Stimulated activated CD4-positive, alpha-beta T cell treated with anti-CD3 and anti-CD28 coated beads, Interleukin-4, amount 100 ng/mL, for 48 hours (primary cell): ENCODE results near the gene PPP1R12A.

ENCODE experiments used
- DNase-seq, 2 donors: peaks; one replicate each; pipeline ENCODE4 v3.0.0-alpha.2; 2020; ENCODE audit warnings: low read depth in 2 of 2

PPP1R12A gene

DNA sequence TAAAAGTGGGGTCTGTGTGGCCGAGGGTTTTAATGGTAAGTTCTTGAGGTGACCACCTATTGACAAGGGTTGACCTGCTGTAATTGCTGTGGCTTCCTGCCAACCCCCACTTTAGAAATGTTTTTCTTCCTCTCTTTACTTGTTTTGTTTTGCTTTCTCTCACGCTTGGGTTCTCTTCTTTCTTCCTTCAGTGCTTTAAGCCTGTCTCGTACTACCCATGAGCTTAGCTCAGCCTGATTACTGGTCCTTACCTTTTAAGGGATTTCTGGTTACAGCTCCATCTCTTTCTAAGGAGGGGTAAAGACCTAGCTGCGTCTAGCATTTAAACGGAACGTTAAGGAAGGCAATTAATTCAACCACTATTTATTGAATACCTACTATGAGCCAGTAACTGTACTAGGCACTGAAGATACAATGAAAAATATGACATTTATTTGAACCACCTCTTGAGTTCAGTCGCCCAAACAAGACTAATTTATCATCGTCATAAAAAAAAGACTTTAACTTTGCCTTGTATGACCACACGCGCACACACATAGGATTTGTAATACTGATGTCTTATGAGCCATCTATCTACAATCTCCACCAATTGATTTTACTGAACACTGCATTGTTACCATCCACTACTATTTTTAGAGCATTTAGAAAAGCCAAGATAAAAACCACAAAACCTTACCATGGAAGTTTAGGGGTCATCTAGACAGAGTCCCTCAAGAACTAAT is 888 bp upstream of the PPP1R12A start:
- DNase-seq = no peak

DNA sequence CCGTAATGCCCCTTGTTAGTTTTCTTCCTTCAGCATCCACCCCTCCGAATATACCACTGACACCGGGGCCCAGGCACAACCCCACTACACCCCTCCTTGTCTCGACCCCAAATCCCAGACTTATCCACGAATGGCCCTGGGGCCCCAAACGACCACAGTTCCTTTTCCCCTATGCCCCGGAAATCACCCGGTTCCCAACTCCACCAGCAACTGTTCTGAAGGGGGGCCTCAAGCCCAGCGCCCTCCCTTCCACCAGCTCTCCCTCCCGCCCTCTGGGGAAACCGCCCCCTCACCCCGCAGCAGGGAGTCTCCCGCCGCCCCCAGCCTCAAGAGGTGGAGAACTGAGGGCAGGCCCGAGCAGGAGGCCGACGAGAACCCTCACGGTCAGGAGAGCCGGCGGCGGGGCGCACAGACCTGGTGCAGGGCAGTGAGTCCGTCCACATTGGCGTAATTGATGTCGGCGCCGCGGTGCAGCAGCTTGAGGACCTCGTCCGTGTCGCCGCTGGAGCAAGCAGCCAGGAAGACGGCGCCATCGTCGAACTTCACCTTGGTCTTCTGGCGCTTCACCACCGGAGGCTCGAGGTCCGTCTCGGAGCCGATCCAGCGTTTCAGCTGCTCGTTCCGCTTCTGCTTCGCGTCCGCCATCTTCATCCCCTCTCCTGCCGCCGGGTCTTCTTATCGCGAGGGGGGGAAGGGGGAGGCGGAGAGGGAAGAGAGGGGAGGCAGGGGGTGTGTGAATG is 446 bp downstream of the PPP1R12A start:
- DNase-seq = peak; percentile 26 to 30

DNA sequence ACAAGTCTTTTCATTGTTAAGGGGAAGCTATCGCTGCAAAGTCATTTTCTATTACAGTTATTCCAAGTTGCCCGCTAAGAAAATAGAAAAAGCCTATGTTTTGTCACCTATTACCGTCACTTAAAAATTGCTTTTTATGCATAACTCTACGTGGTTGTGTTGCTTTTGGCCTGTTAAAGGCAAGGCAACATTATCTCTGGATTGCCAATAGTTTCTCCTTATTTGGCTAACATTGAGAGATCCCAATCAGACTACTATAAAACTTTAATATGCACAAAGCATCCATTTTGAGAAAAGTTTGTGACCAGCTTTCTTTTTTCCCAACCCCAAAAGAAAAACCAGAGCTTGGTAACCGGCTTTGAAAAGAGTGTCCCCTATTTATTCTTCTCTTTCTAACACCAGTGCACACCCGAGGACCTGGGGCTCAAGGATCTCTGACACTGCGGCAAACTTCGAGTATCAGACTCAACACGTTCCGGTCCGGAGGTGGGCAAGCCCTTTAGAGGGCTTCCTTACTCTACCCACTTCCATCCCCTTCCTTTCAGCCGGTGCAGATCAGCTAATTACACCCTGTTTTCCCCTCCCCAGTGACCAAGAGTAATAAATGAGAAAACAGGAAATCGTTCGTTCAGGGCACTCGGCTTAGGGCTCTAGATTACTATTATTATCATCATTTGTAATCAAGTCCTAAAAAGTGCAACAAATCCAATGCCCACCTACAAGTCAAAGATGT is 1.2 kb downstream of the PPP1R12A start:
- no peak for DNase-seq

DNA sequence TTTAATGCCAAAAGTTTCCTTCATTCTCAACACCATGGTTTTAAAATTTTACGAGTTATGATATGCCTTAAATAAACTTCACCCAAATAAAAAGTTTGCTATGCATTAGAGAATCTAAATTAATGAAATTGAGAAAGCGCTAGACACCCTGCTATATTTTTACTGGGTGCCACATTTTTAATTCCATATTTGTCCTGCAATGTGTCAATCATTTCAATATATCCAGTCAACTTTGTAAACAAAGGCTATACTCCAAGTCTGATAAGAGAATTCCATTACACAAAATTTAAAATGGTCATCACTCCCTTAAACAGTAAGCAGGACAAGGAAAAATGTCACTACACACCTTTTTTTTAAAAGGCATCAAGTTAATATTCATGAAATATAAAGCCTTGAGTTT is 1.9 kb downstream of the PPP1R12A start:
- no peak for DNase-seq

DNA sequence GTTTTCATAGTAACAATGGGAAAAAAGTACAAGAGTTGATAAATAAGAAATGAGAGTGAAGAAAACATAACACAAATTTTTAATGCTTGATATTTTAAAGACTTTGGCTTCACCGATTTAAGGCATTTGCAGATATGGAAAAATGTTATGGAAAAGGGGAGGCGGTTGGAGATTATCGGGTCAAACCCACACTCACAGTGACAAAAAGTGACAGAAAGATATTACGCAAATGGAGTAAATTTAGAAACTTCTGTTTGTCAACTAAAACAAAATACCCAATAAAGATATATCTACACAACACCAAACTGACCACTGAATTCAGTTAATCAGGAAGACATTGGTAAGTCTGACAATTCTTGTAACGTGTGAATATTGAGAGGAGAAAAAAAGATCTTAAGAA is 2.5 kb downstream of the PPP1R12A start:
- no peak for DNase-seq

DNA sequence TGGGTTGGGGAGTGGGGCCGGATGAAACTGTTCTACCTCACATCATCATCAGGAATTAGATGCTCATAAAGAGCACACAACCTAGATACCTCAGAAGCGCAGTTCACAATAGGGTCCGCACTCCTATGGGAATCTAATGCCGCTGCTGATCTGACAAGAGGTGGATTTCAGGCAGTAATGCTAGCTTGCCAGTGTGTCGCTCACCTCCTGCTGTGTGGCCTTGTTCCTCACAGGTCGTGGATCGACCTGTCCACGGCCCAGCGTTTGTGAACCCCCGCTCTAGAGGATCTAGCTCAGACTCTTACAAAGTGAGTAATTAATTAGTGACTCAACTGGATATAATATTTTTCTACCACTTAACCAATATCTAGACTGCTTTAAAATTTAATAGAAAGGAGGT is 5.8 kb downstream of the PPP1R12A start:
- DNase-seq = no peak

DNA sequence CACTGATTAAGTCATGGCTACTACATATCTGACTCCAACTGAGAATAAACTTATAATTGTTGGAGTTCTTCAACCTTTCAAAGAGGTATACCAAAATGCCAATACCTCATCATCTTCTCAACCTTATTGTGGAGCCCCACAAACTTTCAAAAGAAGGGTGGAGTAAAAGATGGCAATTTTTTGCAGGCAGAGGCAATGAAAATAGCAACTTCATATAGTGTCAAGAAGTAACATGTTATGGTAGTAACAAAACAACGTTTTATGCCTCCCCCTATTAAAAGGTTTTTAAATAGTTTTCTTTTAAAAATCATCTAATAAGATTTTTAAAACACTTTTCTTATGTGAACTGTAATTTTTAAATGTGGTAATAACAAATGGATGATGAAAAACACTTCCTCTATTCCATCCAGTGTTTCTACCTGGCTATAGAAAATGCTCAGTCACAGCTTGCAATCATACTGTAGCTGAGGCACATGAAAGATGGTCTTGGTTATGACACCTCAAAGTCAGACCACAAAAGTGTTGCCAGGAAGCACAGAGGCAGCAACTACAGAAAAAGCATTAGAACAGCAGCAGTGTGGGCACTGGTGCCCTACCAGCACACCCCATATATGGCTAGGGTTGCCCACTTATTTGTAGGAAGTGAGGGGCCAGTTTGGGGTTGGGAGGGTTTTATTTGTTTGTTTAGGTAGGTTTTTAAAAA is 7.0 kb downstream of the PPP1R12A start:
- DNase-seq = no peak

DNA sequence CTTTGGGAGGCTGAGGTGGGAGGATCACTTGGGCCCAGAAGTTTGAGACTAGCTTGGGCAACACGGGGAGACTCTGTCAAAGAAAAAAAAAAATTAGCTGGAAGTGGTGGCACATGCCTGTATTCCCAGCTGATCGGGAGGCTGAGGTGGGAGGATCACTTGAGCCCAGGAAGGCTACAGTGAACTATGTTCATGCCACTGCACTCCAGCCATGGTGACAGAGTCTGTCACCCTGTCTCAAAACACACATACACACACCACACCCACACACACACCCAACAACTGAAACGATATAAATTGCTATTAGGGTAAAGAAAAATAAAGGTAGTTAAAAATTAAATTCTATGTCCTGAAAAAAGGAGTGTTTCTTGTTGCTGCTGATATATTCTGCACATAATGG is 7.9 kb downstream of the PPP1R12A start:
- DNase-seq = no peak

DNA sequence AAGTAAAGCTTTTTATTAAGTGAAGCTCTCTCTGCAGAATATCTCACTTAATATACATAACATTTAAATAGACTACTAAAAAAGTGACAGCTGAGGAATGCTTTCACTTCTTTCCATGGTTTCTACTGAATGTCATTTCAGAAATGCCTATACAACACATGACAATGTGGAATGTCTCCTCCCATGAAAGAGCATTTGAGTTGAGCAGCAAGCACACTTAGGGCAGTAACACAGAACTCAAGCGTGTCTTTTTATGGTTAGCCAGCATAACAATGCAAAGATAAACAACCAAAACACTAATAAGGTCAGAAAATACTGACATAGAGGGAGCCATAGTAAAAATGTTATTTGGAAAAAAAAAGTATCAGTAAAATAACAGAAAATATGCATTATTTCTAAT is 9.4 kb downstream of the PPP1R12A start:
- DNase-seq = no peak

DNA sequence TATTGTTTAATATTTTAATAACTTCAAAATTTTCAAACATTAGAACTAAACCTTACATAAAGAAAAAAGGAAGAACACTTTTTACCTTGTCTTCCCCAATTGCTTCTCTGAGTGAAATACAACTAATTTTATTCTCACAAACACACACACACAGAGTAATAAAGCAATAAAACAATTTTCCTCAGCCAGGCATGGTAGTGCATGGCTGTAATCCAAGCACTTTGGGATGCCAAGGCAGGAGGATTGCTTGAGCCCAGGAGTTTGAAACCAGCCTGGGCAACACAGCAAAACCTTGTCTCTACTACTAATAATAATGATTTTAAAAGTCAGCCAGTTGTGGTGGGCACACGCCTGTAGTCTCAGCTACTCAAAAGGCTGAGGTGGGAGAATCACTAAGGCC is 13.1 kb downstream of the PPP1R12A start:
- no peak for DNase-seq

DNA sequence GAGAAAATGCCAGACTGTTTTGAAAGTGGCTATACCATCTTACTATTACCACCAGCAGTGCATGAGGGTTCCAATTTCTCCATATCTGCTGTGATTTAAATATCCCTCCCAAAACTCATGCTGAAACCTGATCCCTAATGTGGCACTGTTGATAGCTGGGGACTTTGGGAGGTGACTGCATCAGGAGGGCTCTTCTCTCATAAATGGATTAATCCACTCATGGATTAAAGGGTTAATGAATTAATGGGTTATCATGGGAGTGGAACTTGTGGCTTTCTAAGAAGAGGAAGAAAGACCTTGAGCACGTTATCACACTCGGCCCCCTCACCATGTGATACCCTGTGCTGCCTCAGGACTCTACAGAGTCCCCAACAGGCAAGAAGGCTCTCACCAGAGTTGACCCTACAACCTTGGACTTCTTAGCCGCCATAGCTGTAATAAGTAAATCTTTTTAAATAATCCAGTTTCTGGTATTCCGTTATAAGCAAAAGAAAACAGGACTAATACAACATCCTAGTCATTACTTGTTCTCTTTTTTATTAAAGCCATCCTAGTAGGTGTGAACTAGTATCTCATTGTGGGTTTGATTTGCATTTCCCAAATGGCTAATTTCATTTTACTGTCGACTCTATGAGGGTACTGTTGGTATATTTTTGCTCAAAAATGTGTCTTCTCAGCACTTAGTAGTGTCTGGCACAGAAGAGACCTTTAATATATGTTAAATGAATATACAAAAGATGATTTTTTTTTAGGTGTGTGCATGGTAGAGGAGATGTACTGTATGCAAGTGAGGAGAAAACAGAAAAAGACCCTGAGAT is 14.3 kb downstream of the PPP1R12A start:
- DNase-seq = no peak

DNA sequence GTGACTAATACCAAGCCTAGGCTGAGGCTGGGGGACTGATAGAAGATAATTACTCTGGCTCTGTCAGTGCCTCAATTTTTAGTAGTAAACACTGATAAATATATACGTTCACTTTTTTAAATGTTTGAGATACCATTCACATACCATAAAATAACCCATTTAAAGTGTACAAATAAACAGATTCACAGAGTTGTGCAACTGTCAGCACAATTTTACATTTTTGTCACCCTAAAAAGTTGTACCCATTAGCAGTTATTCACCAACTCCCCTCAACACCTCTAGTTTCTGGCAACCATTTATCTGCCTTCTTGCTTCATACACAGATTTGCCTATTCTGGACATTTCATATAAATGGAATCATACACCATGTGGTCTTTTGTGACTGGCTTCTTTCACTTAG is 15.1 kb downstream of the PPP1R12A start:
- DNase-seq = no peak

DNA sequence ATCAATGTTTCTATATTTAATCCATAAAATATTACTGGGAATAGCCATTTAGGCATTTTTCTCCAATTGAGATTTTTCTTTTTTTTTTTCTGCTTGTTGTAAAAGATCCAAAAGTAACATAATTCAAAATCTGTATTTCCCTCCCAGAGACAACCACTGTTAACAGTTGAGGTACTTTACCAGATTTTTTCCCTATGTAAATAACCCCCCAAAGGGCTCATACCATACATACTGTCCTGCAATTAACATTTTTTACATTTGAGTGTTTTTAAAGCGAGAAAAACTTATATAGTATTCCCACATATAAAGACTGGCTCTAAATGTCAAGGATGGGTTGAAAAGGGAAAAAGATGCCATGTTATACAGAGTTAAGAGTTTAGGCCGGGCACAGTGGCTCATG is 18.1 kb downstream of the PPP1R12A start:
- no peak for DNase-seq

DNA sequence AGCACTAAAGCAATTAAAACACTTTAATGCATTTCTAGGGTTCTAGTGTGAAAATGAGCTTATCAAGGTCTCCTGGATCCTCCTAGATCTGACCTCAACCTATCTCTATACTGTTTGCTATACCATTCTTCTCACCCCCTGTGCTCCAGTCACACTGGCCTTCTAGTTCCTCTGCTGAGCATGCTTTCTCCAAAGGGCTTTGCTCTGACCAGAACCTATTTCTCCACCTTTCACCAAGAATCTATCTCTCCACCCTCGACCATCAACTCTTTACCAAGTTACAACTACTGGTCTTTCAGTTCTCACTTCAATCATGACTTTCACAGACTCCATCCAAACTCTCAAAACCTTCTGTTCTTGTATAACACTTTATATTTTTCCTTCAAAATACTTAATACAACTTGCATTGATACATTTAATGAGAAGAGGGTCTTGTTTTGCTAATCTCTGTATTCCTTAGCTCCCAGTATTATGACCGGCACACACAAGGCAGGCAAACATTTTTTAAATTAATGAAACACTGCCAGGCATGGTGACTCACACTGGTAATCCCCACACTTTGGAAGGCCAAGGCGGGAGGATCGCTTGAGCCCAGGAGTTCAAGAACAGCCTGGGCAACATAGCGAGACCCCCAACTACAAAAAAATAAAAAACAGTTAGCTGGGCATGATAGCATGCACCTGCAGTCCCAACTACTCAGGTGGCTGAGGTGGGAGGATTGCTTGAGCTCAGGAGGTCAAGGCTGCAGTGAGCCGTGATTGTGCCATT is 22.8 kb downstream of the PPP1R12A start:
- no peak for DNase-seq

DNA sequence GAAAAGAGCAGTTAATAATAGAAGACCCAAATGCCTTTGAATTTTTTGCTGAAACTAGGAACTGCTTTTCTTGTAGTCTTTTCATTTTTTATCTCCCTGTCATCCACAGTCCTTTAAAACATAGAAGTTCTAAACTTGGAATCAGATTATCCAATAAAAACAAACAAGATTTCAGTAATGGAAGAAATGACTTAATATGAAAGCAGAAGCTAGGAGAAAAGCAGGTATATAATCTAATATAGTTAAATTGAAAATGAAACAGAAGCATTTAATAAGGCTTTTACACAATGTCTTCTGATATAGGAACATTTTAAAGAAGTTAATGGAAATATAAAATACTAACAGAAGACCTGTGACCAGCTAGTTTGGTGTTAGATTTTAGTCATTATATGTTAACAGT is 26.5 kb downstream of the PPP1R12A start:
- no peak for DNase-seq

DNA sequence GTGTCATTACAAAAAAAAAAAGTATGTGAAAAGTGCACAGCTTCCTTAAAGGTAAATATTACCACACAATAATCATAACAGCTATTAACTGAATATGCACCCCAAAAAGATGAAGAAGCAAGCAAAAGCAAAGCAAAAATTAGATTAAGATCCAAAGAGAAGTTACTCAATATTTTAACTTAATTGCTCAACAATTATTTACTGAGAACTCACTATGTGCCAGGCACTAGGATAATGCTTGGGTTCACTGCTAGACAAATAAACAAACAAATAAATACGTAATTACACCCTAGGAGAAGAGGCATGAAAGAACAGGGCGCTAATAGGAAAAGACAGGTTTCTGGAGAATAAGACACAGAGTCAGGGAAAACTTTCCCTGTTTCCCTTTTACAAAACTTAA is 33.4 kb downstream of the PPP1R12A start:
- no peak for DNase-seq

DNA sequence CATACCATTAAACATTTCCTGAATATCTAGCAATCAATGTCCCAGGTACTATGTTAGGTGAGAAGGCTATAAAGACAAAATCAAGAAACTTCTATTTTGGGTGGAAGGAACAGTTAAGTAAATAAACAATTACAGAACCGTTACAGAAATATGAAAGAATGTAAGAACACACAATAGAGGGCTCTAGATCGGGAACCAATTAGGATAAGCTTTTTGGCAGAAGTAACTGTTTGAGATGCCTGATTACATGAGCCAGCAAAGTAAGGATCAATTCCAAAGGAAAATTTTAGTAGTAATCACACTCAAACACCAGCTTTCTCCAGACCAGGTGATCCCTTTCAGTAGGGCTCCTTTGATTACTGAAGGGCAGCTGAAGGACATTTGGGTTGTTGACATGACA is 33.9 kb downstream of the PPP1R12A start:
- DNase-seq = no peak

DNA sequence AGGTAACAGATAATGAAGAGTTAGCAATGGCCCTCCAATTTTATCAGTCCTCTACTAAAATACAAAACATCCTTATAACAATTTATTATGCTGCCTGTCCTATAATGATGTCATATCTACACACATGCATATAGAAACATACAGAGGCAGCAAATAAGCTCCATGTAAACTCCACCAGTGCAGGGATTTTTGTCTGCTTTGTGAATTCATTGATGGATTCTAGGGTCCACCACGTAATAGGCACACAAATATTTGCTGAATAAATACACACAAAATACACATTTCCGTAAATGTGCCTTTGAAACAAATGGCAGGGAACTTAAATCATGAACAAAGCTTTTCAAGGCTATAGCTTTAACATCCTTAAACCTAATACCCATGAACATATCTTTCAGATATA is 34.7 kb downstream of the PPP1R12A start:
- DNase-seq = no peak

DNA sequence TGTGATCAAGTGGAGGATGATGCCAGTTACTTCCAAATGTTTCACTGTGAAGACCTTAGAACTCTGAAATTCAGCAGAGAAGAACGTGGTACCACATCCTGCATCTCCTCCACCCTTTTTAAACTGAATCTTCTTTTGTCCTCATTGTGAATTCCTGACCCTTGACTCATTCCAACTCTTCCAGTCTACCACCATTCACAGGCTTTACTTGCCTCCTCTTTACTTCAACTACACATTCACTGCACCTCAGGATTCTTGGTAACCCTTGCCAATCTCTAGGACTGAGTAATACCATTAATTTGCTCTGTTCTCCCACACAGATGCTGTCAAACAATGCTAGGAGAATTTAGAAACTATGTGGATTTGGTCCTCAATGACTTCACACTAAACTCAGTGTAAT is 37.3 kb downstream of the PPP1R12A start:
- DNase-seq = no peak

DNA sequence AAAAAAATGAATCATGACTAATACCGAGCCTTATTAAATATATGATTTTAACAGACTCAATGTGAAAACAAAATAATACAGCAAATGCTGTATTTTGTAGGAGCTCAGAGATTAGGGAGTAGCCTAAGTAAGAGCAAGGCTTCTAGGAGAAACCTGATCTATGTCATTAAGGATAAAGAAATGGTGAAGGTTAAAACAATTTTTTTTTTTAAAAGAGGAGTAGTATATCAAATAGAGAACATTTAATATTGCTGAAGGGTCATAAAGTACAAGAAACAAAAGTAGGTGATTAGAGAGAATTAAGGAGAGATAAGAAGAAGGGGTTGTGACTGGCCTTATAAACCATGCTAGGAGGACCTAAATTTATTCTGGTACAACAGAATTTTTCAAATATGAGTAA is 39.1 kb downstream of the PPP1R12A start:
- DNase-seq = no peak

DNA sequence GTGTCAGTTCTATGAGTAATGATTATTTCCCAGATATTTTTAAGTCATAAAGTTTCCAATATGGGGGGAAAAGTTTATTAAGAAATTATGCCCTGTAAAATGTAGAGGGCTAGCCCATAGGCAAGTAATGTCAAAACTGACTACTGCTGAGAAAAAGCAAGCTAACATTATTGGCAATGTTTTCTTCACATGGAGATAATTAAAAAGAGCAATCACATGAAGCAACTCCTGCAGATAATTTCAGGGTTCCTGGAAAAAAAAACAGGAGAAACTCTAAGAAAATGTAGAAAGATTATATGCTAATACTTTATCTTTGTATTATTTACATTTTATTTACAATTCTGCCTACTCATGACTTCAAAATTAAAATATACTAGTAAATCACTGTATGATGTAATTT is 39.8 kb downstream of the PPP1R12A start:
- no peak for DNase-seq
